HepG2 (cell line): ENCODE data around the gene CEP164. TPM values are rescaled to one million over a fixed set of nuclear protein-coding genes. Genes with fewer than 3 reads are reported as not detected.

Source experiments
- ATAC-seq: fragments of 200-7000 bp; cut with Tn5 transposase; 3 replicates; pipeline ENCODE4 v1.9.1; 2020; ENCODE audit warnings: mild to moderate bottlenecking, moderate library complexity
- BruUV-seq: library from RNA; stranded (reverse); fragments of 400-500 nt; replicated peaks from 2 replicates; lab custom pipeline; 2021; lab: Mats Ljungman, UMichigan
- CTCF ChIA-PET: fragments of 300-600 bp; formaldehyde crosslinking; extraction: SDS; loops from one replicate; lab custom pipeline; 2021; ENCODE audit warnings: low total read pairs, inconsistent platforms, low intra/inter-chr PET ratio; lab: Yijun Ruan, JAX
- POLR2A ChIA-PET: fragments of 350-600 bp; sonication (Branson Sonifier 250); formaldehyde crosslinking; loops from one replicate; lab custom pipeline; 2020; ENCODE audit warnings: antibody characterized with exemption, inconsistent platforms; lab: Yijun Ruan, JAX
- DNase-seq: peaks from one replicate; pipeline ENCODE4 v3.0.0-alpha.2; 2015; ENCODE audit warnings: low spot score
- FAIRE-seq: peaks from 3 replicates; lab custom pipeline; 2011; peaks lifted over from hg19 to GRCh38; lab: Jason Lieb, UNC
- H2AFZ ChIP-seq: one replicate; pipeline ENCODE4 v1.6.1; 2011; ENCODE audit warnings: low read length, inconsistent platforms
- H3K27ac ChIP-seq: fragments of 300-600 bp; 3 replicates; pipeline ENCODE4 v1.8.0; 2011; ENCODE audit warnings: mixed run types, mild to moderate bottlenecking, mixed read lengths, low read length, inconsistent platforms; ENCODE audit not compliant: insufficient read depth; ENCODE audit errors: extremely low read length
- H3K27me3 ChIP-seq, 2 experiments: fragments of 200-600 bp in 1 of 2; 2 replicates in 1 of 2; 3 replicates in 1 of 2; pipeline versions ENCODE4 v1.6.0 to v1.8.0; 2011; ENCODE audit warnings: low read length in 2 of 2, mild to moderate bottlenecking in 2 of 2, moderate library complexity in 2 of 2, inconsistent platforms in 1 of 2; ENCODE audit not compliant: insufficient read depth in 2 of 2, control insufficient read depth in 1 of 2
- H3K36me3 ChIP-seq, 2 experiments: fragments of 200-600 bp in 1 of 2; replicated peaks in 1 of 2; 2 replicates in 1 of 2; 3 replicates in 1 of 2; pipeline versions ENCODE4 v1.5.1 to v1.8.0; 2011; ENCODE audit warnings: low read length in 2 of 2, inconsistent platforms in 1 of 2; ENCODE audit not compliant: insufficient read depth in 2 of 2, control insufficient read depth in 1 of 2
- H3K4me1 ChIP-seq: 2 replicates; pipeline ENCODE4 v1.5.1; 2012; ENCODE audit warnings: low read length, inconsistent platforms; ENCODE audit not compliant: insufficient read depth
- H3K4me2 ChIP-seq: 2 replicates; pipeline ENCODE4 v1.6.0; 2011; ENCODE audit warnings: low read depth, low read length, inconsistent platforms
- H3K4me3 ChIP-seq, 3 experiments: fragments of 200-600 bp in 1 of 3; sonication (generic), shearing (Covaris generic) in 1 of 3; replicated peaks in 1 of 3; 2 replicates each; pipeline ENCODE4 v1.5.1; 2011 to 2016; ENCODE audit warnings: low read length in 3 of 3, inconsistent platforms in 2 of 3, low read depth in 2 of 3, mild to moderate bottlenecking in 2 of 3, control low read depth in 1 of 3, mixed read lengths in 1 of 3; ENCODE audit not compliant: insufficient read depth in 1 of 3
- H3K79me2 ChIP-seq: one replicate; pipeline ENCODE4 v1.6.1; 2011; ENCODE audit warnings: low read length, inconsistent platforms; ENCODE audit not compliant: insufficient read depth
- H3K9ac ChIP-seq: 2 replicates; pipeline ENCODE4 v1.6.0; 2011; ENCODE audit warnings: mild to moderate bottlenecking, low read depth, low read length, inconsistent platforms; ENCODE audit not compliant: insufficient read depth
- H3K9me3 ChIP-seq: 2 replicates; pipeline ENCODE4 v1.5.1; 2012; ENCODE audit warnings: mild to moderate bottlenecking, low read length
- H4K20me1 ChIP-seq: 2 replicates; pipeline ENCODE4 v1.6.0; 2011; ENCODE audit warnings: inconsistent platforms, mild to moderate bottlenecking, low read length, moderate library complexity; ENCODE audit not compliant: insufficient read depth
- ATAD3A ChIP-seq: sonication (generic); formaldehyde crosslinking; IDR thresholded peaks from 2 replicates; pipeline ENCODE4 v1.4.0; 2020; ENCODE audit warnings: missing genetic modification reagents
- CHCHD3 ChIP-seq: sonication (generic); formaldehyde crosslinking; IDR thresholded peaks from 2 replicates; pipeline ENCODE4 v1.8.0; 2022; ENCODE audit warnings: mild to moderate bottlenecking, missing genetic modification reagents, moderate library complexity
- FOXO1 ChIP-seq: sonication (generic); formaldehyde crosslinking; IDR thresholded peaks from 2 replicates; pipeline ENCODE4 v1.4.0; 2020; ENCODE audit warnings: missing genetic modification reagents
- KAT7 ChIP-seq: IDR thresholded peaks from 2 replicates; pipeline ENCODE4 v1.6.1; 2018; ENCODE audit warnings: borderline replicate concordance, missing compliant biosample characterization
- RELA ChIP-seq: sonication (generic); formaldehyde crosslinking; IDR thresholded peaks from 2 replicates; pipeline ENCODE4 v1.4.0; 2020; ENCODE audit warnings: missing genetic modification reagents
- RNF2 ChIP-seq: fragments of 450-650 bp; conservative IDR thresholded peaks from 2 replicates; pipeline ENCODE4 v1.6.1; 2016; ENCODE audit warnings: low read depth
- SAFB2 ChIP-seq: sonication (generic); formaldehyde crosslinking; IDR thresholded peaks from 2 replicates; pipeline ENCODE4 v1.5.1; 2020; ENCODE audit warnings: missing genetic modification reagents, low read depth, mild to moderate bottlenecking, borderline replicate concordance
- SIX4 ChIP-seq: sonication (generic); formaldehyde crosslinking; IDR thresholded peaks from 2 replicates; pipeline ENCODE4 v1.4.0; 2020; ENCODE audit warnings: missing genetic modification reagents
- SRSF1 ChIP-seq: fragments of 200-400 bp; formaldehyde crosslinking; optimal IDR thresholded peaks from 2 replicates; pipeline ENCODE3; 2017; ENCODE audit warnings: mild to moderate bottlenecking, low read depth, low read length, moderate library complexity
- ZBTB7A ChIP-seq: sonication (generic); formaldehyde crosslinking; IDR thresholded peaks from 2 replicates; pipeline ENCODE4 v1.8.0; 2022; ENCODE audit warnings: mild to moderate bottlenecking, missing genetic modification reagents
- ZFX ChIP-seq: sonication (generic); formaldehyde crosslinking; IDR thresholded peaks from 2 replicates; pipeline ENCODE4 v1.4.0; 2020; ENCODE audit warnings: mild to moderate bottlenecking, low read depth, missing genetic modification reagents, moderate library complexity
- ZNF34 ChIP-seq: sonication (generic); formaldehyde crosslinking; IDR thresholded peaks from 2 replicates; pipeline ENCODE4 v1.4.0; 2020; ENCODE audit warnings: mild to moderate bottlenecking, missing genetic modification reagents, borderline replicate concordance
- ZNF362 ChIP-seq: sonication (generic); formaldehyde crosslinking; IDR thresholded peaks from 2 replicates; pipeline ENCODE4 v1.4.0; 2020; ENCODE audit warnings: missing genetic modification reagents, mild to moderate bottlenecking, borderline replicate concordance
- WGBS: methylation state at CpG from one replicate; pipeline ENCODE4 v1.1.6; 2017; ENCODE audit warnings: low lambda C conversion rate; 5-methylcytosine and 5-hydroxymethylcytosine counted together
- in situ Hi-C: cut with HindIII; loops from 2 replicates; pipeline ENCODE4 v1.10.0; 2017; ENCODE audit warnings: low pct_unique_long_range_greater_than_20kb; ENCODE audit not compliant: extremely low pct_ligation_motif_present
- intact Hi-C: fragments of 100-400 bp; cut with micrococcal nuclease; formaldehyde crosslinking; loops from one replicate; pipeline ENCODE4 v1.10.0; 2022; ENCODE audit not compliant: unreplicated experiment
- polyA plus RNA-seq, 8 experiments: library from polyadenylated mRNA; depleted of rRNA in 3 of 8; stranded (reverse) in 7 of 8; unstranded in 1 of 8; fragments of >200 nt; fragmentation: Illumina TruSeq in 4 of 8; extraction: Trizol in 4 of 8; gene quantifications; 2 replicates each; pipeline versions ENCODE4 v1.2.1 to v1.2.3, GENCODE V29; 2011 to 2016; ENCODE audit warnings: low read depth in 4 of 8, missing spikeins in 1 of 8, mixed read lengths in 1 of 8; ENCODE audit not compliant: insufficient read depth in 1 of 8
- total RNA-seq, 5 experiments: library from RNA; depleted of rRNA; stranded (reverse); fragments of >200 nt; fragmentation: Illumina TruSeq; extraction: Trizol; gene quantifications; 2 replicates each; pipeline ENCODE4 v1.2.3, GENCODE V29; 2016; ENCODE audit warnings: low read depth in 1 of 5
- TF ChIP-seq, protein P1 (sequence below): sonication (generic); formaldehyde crosslinking; IDR thresholded peaks from 2 replicates; pipeline ENCODE4 v1.5.0; 2020; ENCODE audit warnings: mild to moderate bottlenecking, missing genetic modification reagents, moderate library complexity
- TF ChIP-seq, protein P2 (sequence below): sonication (generic); formaldehyde crosslinking; IDR thresholded peaks from 2 replicates; pipeline ENCODE4 v1.4.0; 2020; ENCODE audit warnings: missing genetic modification reagents; ENCODE audit errors: not compliant biosample characterization
- TF ChIP-seq, protein P3 (sequence below): sonication (generic); formaldehyde crosslinking; IDR thresholded peaks from 2 replicates; pipeline ENCODE4 v1.4.0; 2020; ENCODE audit warnings: missing genetic modification reagents
- TF ChIP-seq, protein P4 (sequence below): sonication (generic); formaldehyde crosslinking; IDR thresholded peaks from 2 replicates; pipeline ENCODE4 v1.4.0; 2020; ENCODE audit warnings: missing genetic modification reagents

Gene CEP164
- total and polyA plus RNA-seq, 2 of the 13 experiments (the other 11 are each of a cell fraction or from before 2014, with no cell fraction given), result 11.4 to 15.2 TPM

GRCh38 chr11:117300773-117301172, 26.9 kb upstream of the CEP164 start:
- in situ Hi-C loops, result no loop called here
- CTCF ChIA-PET, result no interaction called here
- H3K27me3 ChIP-seq, result no peaks in the 10 kb centered on the region
- no peak for DNase-seq
- peak overlapping the region; percentile 71; the same call in 1 of the 2 replicates for H3K9ac ChIP-seq
- no peaks in the 10 kb centered on the region; a peak in 1 of 5 replicates for H3K36me3 ChIP-seq
- H3K4me3 ChIP-seq, result peak overlapping the region; percentile 62 to 78 (median 65); a peak in 4 of 6 replicates
- TF ChIP-seq, protein P1, sequence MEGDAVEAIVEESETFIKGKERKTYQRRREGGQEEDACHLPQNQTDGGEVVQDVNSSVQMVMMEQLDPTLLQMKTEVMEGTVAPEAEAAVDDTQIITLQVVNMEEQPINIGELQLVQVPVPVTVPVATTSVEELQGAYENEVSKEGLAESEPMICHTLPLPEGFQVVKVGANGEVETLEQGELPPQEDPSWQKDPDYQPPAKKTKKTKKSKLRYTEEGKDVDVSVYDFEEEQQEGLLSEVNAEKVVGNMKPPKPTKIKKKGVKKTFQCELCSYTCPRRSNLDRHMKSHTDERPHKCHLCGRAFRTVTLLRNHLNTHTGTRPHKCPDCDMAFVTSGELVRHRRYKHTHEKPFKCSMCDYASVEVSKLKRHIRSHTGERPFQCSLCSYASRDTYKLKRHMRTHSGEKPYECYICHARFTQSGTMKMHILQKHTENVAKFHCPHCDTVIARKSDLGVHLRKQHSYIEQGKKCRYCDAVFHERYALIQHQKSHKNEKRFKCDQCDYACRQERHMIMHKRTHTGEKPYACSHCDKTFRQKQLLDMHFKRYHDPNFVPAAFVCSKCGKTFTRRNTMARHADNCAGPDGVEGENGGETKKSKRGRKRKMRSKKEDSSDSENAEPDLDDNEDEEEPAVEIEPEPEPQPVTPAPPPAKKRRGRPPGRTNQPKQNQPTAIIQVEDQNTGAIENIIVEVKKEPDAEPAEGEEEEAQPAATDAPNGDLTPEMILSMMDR, result no peak
- TF ChIP-seq SIX4 (CRISPR knock-in tag) (no peak), KAT7 (CRISPR knock-in tag) (no peak), RNF2 (no peak), CHCHD3 (CRISPR knock-in tag) (no peak), RELA (CRISPR knock-in tag) (no peak), FOXO1 (CRISPR knock-in tag) (no peak), ZBTB7A (no peak), SRSF1 (no peak), ZNF34 (no peak), SAFB2 (CRISPR knock-in tag) (no peak), ATAD3A (CRISPR knock-in tag) (no peak), ZFX (CRISPR knock-in tag) (no peak), ZNF362 (CRISPR knock-in tag) (no peak)
- TF ChIP-seq, protein P2, sequence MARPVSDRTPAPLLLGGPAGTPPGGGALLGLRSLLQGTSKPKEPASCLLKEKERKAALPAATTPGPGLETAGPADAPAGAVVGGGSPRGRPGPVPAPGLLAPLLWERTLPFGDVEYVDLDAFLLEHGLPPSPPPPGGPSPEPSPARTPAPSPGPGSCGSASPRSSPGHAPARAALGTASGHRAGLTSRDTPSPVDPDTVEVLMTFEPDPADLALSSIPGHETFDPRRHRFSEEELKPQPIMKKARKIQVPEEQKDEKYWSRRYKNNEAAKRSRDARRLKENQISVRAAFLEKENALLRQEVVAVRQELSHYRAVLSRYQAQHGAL, result no peak
- TF ChIP-seq, protein P3, sequence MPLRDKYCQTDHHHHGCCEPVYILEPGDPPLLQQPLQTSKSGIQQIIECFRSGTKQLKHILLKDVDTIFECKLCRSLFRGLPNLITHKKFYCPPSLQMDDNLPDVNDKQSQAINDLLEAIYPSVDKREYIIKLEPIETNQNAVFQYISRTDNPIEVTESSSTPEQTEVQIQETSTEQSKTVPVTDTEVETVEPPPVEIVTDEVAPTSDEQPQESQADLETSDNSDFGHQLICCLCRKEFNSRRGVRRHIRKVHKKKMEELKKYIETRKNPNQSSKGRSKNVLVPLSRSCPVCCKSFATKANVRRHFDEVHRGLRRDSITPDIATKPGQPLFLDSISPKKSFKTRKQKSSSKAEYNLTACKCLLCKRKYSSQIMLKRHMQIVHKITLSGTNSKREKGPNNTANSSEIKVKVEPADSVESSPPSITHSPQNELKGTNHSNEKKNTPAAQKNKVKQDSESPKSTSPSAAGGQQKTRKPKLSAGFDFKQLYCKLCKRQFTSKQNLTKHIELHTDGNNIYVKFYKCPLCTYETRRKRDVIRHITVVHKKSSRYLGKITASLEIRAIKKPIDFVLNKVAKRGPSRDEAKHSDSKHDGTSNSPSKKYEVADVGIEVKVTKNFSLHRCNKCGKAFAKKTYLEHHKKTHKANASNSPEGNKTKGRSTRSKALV (CRISPR knock-in tag), result no peak
- TF ChIP-seq, protein P4, sequence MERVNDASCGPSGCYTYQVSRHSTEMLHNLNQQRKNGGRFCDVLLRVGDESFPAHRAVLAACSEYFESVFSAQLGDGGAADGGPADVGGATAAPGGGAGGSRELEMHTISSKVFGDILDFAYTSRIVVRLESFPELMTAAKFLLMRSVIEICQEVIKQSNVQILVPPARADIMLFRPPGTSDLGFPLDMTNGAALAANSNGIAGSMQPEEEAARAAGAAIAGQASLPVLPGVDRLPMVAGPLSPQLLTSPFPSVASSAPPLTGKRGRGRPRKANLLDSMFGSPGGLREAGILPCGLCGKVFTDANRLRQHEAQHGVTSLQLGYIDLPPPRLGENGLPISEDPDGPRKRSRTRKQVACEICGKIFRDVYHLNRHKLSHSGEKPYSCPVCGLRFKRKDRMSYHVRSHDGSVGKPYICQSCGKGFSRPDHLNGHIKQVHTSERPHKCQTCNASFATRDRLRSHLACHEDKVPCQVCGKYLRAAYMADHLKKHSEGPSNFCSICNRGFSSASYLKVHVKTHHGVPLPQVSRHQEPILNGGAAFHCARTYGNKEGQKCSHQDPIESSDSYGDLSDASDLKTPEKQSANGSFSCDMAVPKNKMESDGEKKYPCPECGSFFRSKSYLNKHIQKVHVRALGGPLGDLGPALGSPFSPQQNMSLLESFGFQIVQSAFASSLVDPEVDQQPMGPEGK (CRISPR knock-in tag), result no peak
- TF ChIP-seq, all 625 proteins: peak for 0
- Histone ChIP-seq H3K79me2 (peaks cover 2% of the 10 kb centered on the region), H3K27ac (peak overlapping the region; percentile 92), H3K4me2 (peak overlapping the region; percentile 85), H2AFZ (no peak overlapping the region), H3K4me1 (peaks cover 75% of the 10 kb centered on the region), H3K9me3 (no peaks in the 10 kb centered on the region), H4K20me1 (no peaks in the 10 kb centered on the region)
- ATAC-seq (no peak), FAIRE-seq (no peak)
- POLR2A ChIA-PET, result interaction anchor here (0.6 to 7.1 kb wide), 5 partner anchors 8 to 122 kb away, joined by 3 to 62 read pairs (median 5); partner anchors contain the start of genes BACE1, CEP164 and SIDT2
- intact Hi-C loops, result no loop called here
- BruUV-seq, result no TSS peak
- 49% methylated on average over 5 of the region's 5 CpGs for WGBS
